ENCODE results near the gene ZBTB7C.

Gene ZBTB7C

DNA sequence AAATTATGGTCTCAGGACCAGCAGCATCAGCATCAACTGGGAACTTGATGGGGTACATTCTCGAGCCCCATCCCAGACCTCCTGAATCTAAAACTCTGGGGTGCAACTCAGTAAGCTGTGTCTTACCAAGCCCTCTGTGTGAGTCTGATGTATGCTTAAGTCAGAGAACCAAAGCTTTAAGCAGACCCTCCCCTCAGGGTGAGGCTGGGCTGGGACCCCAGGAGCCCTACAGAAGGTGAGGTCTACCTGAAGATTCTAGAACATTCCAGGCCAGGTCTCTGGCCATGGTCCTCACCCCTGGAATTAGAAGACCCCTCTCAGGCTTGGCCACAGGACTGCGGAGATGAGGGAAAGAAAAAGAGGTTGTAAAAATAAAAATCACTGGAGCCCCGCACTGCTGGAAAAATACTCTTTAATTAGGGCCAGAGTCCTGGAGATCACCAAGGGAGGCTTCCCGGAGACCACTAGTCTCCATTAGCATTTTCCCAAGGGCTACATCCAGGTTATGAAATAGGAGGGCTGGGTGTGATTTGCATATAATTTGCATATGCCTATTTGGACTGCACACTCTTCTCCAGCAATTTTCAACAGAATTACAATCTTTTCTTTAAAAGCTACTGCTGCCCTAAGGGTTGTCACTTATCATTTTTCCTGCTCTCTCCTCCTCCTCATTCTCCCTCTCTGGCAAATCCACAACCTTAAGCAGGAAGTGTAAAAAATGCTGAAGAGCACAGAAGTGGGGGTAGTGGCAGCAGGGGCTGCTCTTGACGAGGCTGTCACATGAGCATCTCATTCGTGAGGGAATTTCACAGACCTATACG, 100.2 kb downstream of the ZBTB7C start:
- Histone ChIP-seq H3K4me3 (ENCODE audit: low read depth, low read length) (no peak overlapping the region), H3K4me1 (ENCODE audit: control insufficient read depth, insufficient read depth, low read length) (no peaks in the 10 kb centered on the region), H3K9me3 (ENCODE audit: control insufficient read depth, insufficient read depth, low read depth, low read length) (no peaks in the 10 kb centered on the region), H3K27ac (ENCODE audit: extremely low read depth, low read depth, low read length) (no peak overlapping the region), H3K36me3 (ENCODE audit: control insufficient read depth in 2 of 2, insufficient read depth in 1 of 2, low read length in 2 of 2) (no peaks in the 10 kb centered on the region)
- no peak for TF ChIP-seq ZNF514 (tag by site-specific recombination; IDR thresholded peaks at IDR 0.05)
- TF ChIP-seq, protein P1, sequence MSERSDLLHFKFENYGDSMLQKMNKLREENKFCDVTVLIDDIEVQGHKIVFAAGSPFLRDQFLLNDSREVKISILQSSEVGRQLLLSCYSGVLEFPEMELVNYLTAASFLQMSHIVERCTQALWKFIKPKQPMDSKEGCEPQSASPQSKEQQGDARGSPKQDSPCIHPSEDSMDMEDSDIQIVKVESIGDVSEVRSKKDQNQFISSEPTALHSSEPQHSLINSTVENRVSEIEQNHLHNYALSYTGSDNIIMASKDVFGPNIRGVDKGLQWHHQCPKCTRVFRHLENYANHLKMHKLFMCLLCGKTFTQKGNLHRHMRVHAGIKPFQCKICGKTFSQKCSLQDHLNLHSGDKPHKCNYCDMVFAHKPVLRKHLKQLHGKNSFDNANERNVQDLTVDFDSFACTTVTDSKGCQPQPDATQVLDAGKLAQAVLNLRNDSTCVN (tag by site-specific recombination; optimal IDR thresholded peaks at IDR 0.05), result no peak
- POLR2A ChIA-PET, result no interaction called here
- CTCF ChIA-PET, result interaction anchor here (0.6 kb wide), 1 partner anchor 78 kb away, joined by 3 read pairs; no protein-coding TSS in a partner anchor

DNA sequence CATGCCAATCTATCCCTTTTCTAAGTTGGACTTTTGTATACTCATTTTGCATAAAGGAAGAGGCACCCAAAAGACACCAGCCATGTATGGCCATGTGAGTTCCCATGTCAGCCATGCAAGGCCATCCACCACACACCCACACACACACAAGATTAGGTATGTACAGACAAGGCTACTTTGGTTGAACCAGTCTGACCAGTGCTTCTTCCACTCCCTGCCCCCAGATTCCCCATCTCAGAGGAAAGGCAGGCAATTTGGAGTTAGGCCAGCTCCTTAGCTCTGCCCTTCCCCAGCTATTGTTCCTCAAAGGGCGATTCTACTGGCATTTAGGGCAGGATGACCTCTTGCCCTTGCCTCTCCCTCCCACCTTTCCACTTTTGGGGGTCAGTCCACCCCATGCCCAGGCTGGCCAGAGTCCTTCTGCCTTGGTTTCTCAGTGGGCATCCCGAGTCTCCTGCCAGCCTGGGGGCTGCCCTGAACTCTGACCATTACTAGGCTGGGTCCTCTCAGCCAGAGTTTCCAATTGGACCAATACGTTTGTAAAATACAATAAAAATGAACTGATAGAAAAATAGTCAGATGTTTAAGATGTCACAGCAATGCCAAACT, 101.1 kb downstream of the ZBTB7C start:
- no peaks in the 10 kb centered on the region for H3K4me1 ChIP-seq (ENCODE audit: control insufficient read depth, insufficient read depth, low read length)
- H3K27ac ChIP-seq (ENCODE audit: extremely low read depth, low read depth, low read length), result no peak overlapping the region
- CTCF ChIA-PET, result no interaction called here
- POLR2A ChIA-PET, result no interaction called here
- no peaks in the 10 kb centered on the region for H3K9me3 ChIP-seq (ENCODE audit: control insufficient read depth, insufficient read depth, low read depth, low read length)
- no peak for TF ChIP-seq ZNF830 (tag by site-specific recombination; IDR thresholded peaks at IDR 0.05; ENCODE audit: low read depth)
- TF ChIP-seq RBAK (tag by site-specific recombination; IDR thresholded peaks at IDR 0.05), result no peak
- no peak for TF ChIP-seq KLF9 (tag by site-specific recombination; IDR thresholded peaks at IDR 0.05; ENCODE audit: low read depth)
- no peak for TF ChIP-seq ZNF664 (tag by site-specific recombination; IDR thresholded peaks at IDR 0.05)
- no peak for TF ChIP-seq ZNF335 (tag by site-specific recombination; conservative IDR thresholded peaks at IDR 0.05)
- TF ChIP-seq, protein P2, sequence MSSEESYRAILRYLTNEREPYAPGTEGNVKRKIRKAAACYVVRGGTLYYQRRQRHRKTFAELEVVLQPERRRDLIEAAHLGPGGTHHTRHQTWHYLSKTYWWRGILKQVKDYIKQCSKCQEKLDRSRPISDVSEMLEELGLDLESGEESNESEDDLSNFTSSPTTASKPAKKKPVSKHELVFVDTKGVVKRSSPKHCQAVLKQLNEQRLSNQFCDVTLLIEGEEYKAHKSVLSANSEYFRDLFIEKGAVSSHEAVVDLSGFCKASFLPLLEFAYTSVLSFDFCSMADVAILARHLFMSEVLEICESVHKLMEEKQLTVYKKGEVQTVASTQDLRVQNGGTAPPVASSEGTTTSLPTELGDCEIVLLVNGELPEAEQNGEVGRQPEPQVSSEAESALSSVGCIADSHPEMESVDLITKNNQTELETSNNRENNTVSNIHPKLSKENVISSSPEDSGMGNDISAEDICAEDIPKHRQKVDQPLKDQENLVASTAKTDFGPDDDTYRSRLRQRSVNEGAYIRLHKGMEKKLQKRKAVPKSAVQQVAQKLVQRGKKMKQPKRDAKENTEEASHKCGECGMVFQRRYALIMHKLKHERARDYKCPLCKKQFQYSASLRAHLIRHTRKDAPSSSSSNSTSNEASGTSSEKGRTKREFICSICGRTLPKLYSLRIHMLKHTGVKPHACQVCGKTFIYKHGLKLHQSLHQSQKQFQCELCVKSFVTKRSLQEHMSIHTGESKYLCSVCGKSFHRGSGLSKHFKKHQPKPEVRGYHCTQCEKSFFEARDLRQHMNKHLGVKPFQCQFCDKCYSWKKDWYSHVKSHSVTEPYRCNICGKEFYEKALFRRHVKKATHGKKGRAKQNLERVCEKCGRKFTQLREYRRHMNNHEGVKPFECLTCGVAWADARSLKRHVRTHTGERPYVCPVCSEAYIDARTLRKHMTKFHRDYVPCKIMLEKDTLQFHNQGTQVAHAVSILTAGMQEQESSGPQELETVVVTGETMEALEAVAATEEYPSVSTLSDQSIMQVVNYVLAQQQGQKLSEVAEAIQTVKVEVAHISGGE (tag by site-specific recombination; conservative IDR thresholded peaks at IDR 0.05; ENCODE audit: low read depth), result no peak
- H3K4me3 ChIP-seq (ENCODE audit: low read depth, low read length), result no peak overlapping the region
- no peaks in the 10 kb centered on the region for H3K36me3 ChIP-seq (ENCODE audit: control insufficient read depth in 2 of 2, insufficient read depth in 1 of 2, low read length in 2 of 2)

DNA sequence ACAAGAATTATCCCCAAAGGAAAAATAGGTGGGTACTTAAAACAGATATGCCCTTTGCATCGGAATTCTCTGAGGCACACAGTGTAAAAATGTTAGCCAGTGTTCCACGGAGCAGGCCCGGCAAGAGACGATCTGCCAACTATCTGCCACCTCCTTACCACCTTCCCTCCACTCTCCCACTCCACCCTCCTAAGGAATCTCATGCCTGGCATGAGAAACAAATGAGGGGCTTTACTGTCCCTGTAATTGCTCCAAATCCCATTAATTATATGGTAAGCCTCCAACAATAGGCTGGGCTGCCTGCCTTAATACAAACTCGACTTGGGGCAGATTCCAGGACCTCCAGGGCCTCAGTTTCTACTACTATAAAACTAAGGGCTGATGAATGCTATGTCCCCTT, 102.3 kb downstream of the ZBTB7C start:
- H3K36me3 ChIP-seq (ENCODE audit: control insufficient read depth in 2 of 2, insufficient read depth in 1 of 2, low read length in 2 of 2), result no peaks in the 10 kb centered on the region
- H3K4me1 ChIP-seq (ENCODE audit: control insufficient read depth, insufficient read depth, low read length), result no peaks in the 10 kb centered on the region
- no peaks in the 10 kb centered on the region for H3K9me3 ChIP-seq (ENCODE audit: control insufficient read depth, insufficient read depth, low read depth, low read length)
- H3K4me3 ChIP-seq (ENCODE audit: low read depth, low read length), result no peak overlapping the region
- ChIA-PET CTCF (interaction anchor here (0.9 to 1.0 kb wide), 2 partner anchors 10 to 279 kb away, joined by 4 to 6 read pairs; no protein-coding TSS in a partner anchor), POLR2A (no interaction called here)
- H3K27ac ChIP-seq (ENCODE audit: extremely low read depth, low read depth, low read length), result no peak overlapping the region
- no peak for TF ChIP-seq ZNF776 (tag by site-specific recombination; IDR thresholded peaks at IDR 0.05; ENCODE audit: borderline replicate concordance)
- TF ChIP-seq ZBTB1 (tag by site-specific recombination; IDR thresholded peaks at IDR 0.05), result no peak
- TF ChIP-seq, protein P3, sequence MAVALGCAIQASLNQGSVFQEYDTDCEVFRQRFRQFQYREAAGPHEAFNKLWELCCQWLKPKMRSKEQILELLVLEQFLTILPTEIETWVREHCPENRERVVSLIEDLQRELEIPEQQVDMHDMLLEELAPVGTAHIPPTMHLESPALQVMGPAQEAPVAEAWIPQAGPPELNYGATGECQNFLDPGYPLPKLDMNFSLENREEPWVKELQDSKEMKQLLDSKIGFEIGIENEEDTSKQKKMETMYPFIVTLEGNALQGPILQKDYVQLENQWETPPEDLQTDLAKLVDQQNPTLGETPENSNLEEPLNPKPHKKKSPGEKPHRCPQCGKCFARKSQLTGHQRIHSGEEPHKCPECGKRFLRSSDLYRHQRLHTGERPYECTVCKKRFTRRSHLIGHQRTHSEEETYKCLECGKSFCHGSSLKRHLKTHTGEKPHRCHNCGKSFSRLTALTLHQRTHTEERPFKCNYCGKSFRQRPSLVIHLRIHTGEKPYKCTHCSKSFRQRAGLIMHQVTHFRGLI (tag by site-specific recombination; IDR thresholded peaks at IDR 0.05), result no peak
- no peak for TF ChIP-seq ZNF202 (tag by site-specific recombination; IDR thresholded peaks at IDR 0.05; ENCODE audit: borderline replicate concordance)
- TF ChIP-seq, protein P4, sequence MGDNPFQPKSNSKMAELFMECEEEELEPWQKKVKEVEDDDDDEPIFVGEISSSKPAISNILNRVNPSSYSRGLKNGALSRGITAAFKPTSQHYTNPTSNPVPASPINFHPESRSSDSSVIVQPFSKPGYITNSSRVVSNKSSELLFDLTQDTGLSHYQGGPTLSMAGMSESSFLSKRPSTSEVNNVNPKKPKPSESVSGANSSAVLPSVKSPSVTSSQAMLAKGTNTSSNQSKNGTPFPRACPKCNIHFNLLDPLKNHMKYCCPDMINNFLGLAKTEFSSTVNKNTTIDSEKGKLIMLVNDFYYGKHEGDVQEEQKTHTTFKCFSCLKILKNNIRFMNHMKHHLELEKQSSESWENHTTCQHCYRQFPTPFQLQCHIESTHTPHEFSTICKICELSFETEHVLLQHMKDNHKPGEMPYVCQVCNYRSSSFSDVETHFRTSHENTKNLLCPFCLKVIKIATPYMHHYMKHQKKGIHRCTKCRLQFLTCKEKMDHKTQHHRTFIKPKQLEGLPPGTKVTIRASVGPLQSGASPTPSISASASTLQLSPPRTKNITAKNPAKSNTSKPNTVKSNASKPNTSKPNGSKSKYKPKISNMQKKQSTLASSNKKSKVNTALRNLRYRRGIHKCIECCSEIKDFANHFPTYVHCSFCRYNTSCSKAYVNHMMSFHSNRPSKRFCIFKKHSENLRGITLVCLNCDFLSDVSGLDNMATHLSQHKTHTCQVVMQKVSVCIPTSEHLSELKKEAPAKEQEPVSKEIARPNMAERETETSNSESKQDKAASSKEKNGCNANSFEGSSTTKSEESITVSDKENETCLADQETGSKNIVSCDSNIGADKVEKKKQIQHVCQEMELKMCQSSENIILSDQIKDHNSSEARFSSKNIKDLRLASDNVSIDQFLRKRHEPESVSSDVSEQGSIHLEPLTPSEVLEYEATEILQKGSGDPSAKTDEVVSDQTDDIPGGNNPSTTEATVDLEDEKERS (tag by site-specific recombination; IDR thresholded peaks at IDR 0.05), result no peak
- no peak for TF ChIP-seq ZNF837 (tag by site-specific recombination; IDR thresholded peaks at IDR 0.05)
- no peak for TF ChIP-seq HOXC10 (CRISPR knock-in tag; IDR thresholded peaks at IDR 0.05)
- TF ChIP-seq GLIS2 (tag by site-specific recombination; IDR thresholded peaks at IDR 0.05), result no peak
- no peak for TF ChIP-seq ZNF239 (tag by site-specific recombination; IDR thresholded peaks at IDR 0.05)
- TF ChIP-seq ZNF677 (tag by site-specific recombination; IDR thresholded peaks at IDR 0.05), result no peak
- TF ChIP-seq ZNF423 (tag by site-specific recombination; IDR thresholded peaks at IDR 0.05), result no peak
- no peak for TF ChIP-seq ZNF555 (tag by site-specific recombination; conservative IDR thresholded peaks at IDR 0.05)
